H1 (cell line): ENCODE data around the gene PDE6B. TPM values are rescaled to one million over a fixed set of nuclear protein-coding genes. Genes with fewer than 3 reads are reported as not detected.

ENCODE experiments used
- CTCF ChIA-PET: fragments of 300-600 bp; sonication (Branson Sonifier 250); formaldehyde crosslinking; loops from one replicate; lab custom pipeline; 2021; ENCODE audit not compliant: partially characterized antibody; lab: Charles Lee
- POLR2A ChIA-PET: fragments of 300-600 bp; sonication (Branson Sonifier 250); formaldehyde crosslinking; loops from one replicate; lab custom pipeline; 2021; ENCODE audit warnings: inconsistent platforms; ENCODE audit not compliant: partially characterized antibody; lab: Charles Lee
- DNase-seq, 2 experiments: peaks; one replicate each; pipeline versions ENCODE4 v3.0.0 to v3.0.0-alpha.2; 2010 to 2022; ENCODE audit warnings: low spot score in 2 of 2, low read depth in 1 of 2, mixed read lengths in 1 of 2
- FAIRE-seq: peaks from 2 replicates; lab custom pipeline; 2011; peaks lifted over from hg19 to GRCh38; lab: Jason Lieb, UNC
- H2AFZ ChIP-seq: 2 replicates; pipeline ENCODE4 v1.8.1; 2012; ENCODE audit warnings: low read length, inconsistent platforms
- H2AK5ac ChIP-seq: 2 replicates; pipeline ENCODE4 v1.6.1; 2013; ENCODE audit warnings: low read depth, low read length
- H2BK120ac ChIP-seq: replicated peaks from 2 replicates; pipeline ENCODE3; 2013; ENCODE audit warnings: low read depth, low read length, inconsistent platforms
- H2BK12ac ChIP-seq: 2 replicates; pipeline ENCODE4 v1.6.1; 2013; ENCODE audit warnings: low read depth, low read length
- H2BK15ac ChIP-seq: 2 replicates; pipeline ENCODE4 v1.6.1; 2013; ENCODE audit warnings: low read length
- H2BK20ac ChIP-seq: 2 replicates; pipeline ENCODE4 v1.6.1; 2013; ENCODE audit warnings: low read length
- H2BK5ac ChIP-seq: 2 replicates; pipeline ENCODE4 v1.6.1; 2013; ENCODE audit warnings: low read depth, low read length
- H3K14ac ChIP-seq: 2 replicates; pipeline ENCODE4 v1.6.1; 2013; ENCODE audit warnings: inconsistent platforms; ENCODE audit not compliant: insufficient read length
- H3K18ac ChIP-seq: 2 replicates; pipeline ENCODE4 v1.6.1; 2013; ENCODE audit warnings: low read length; ENCODE audit errors: extremely low read depth
- H3K23ac ChIP-seq: 2 replicates; pipeline ENCODE4 v1.6.1; 2013; ENCODE audit warnings: inconsistent platforms; ENCODE audit not compliant: insufficient read length
- H3K23me2 ChIP-seq: 2 replicates; pipeline ENCODE4 v1.6.1; 2013; ENCODE audit warnings: low read depth, low read length
- H3K27ac ChIP-seq: 2 replicates; pipeline ENCODE4 v1.6.1; 2011; ENCODE audit warnings: low read depth, low read length, inconsistent platforms
- H3K27me3 ChIP-seq, 4 experiments: replicated peaks in 1 of 4; 1 replicate in 1 of 4; 2 replicates in 3 of 4; pipeline versions ENCODE4 v1.6.1 to v1.8.1; 2011 to 2013; ENCODE audit warnings: low read length in 3 of 4, mild to moderate bottlenecking in 3 of 4, inconsistent platforms in 2 of 4, mixed read lengths in 2 of 4, moderate library complexity in 1 of 4; ENCODE audit not compliant: control insufficient read depth in 3 of 4, insufficient read depth in 3 of 4; ENCODE audit errors: extremely low read depth in 1 of 4
- H3K36me3 ChIP-seq, 4 experiments: 2 replicates each; pipeline versions ENCODE4 v1.6.1 to v1.8.1; 2011 to 2013; ENCODE audit warnings: mild to moderate bottlenecking in 4 of 4, low read length in 3 of 4, moderate library complexity in 2 of 4, control low read depth in 1 of 4, inconsistent platforms in 1 of 4; ENCODE audit not compliant: insufficient read depth in 4 of 4, control insufficient read depth in 2 of 4
- H3K4ac ChIP-seq: replicated peaks from 2 replicates; pipeline ENCODE3; 2013; ENCODE audit warnings: low read length, low read depth, mixed read lengths, inconsistent platforms; ENCODE audit not compliant: insufficient read length
- H3K4me1 ChIP-seq, 4 experiments: replicated peaks in 1 of 4; 1 replicate in 1 of 4; 2 replicates in 3 of 4; pipeline versions ENCODE4 v1.6.1 to v1.8.1; 2011 to 2013; ENCODE audit warnings: low read length in 3 of 4, inconsistent platforms in 2 of 4, mixed read lengths in 1 of 4; ENCODE audit not compliant: insufficient read depth in 4 of 4, control insufficient read depth in 3 of 4
- H3K4me2 ChIP-seq, 2 experiments: 2 replicates each; pipeline versions ENCODE4 v1.6.1 to v1.8.1; 2011 to 2013; ENCODE audit warnings: low read depth in 2 of 2, low read length in 2 of 2, control low read depth in 1 of 2, inconsistent platforms in 1 of 2, mild to moderate bottlenecking in 1 of 2; ENCODE audit not compliant: insufficient read depth in 1 of 2
- H3K4me3 ChIP-seq, 4 experiments: fragments of 200-600, 300-600 bp in 1 of 4; sonication (generic), shearing (Covaris generic), sonication (Bioruptor Twin) in 1 of 4; 2 replicates each; pipeline versions ENCODE4 v1.5.1 to v1.8.1; 2011 to 2016; ENCODE audit warnings: low read length in 4 of 4, low read depth in 3 of 4, control low read depth in 2 of 4, inconsistent platforms in 2 of 4, mild to moderate bottlenecking in 2 of 4, mixed read lengths in 1 of 4, moderate library complexity in 1 of 4; ENCODE audit not compliant: insufficient read depth in 2 of 4; ENCODE audit errors: extremely low read depth in 1 of 4
- H3K56ac ChIP-seq: replicated peaks from 2 replicates; pipeline ENCODE3; 2013; ENCODE audit warnings: low read depth, mild to moderate bottlenecking, mixed read lengths, low read length, inconsistent platforms; ENCODE audit not compliant: insufficient read length
- H3K79me1 ChIP-seq: 2 replicates; pipeline ENCODE4 v1.6.1; 2013; ENCODE audit warnings: low read depth, low read length, control low read depth
- H3K79me2 ChIP-seq, 2 experiments: 2 replicates each; pipeline versions ENCODE4 v1.6.1 to v1.8.1; 2012 to 2013; ENCODE audit warnings: low read length in 2 of 2, mild to moderate bottlenecking in 2 of 2, inconsistent platforms in 1 of 2; ENCODE audit not compliant: insufficient read depth in 2 of 2, control insufficient read depth in 1 of 2
- H3K9ac ChIP-seq, 4 experiments: replicated peaks in 1 of 4; 1 replicate in 1 of 4; 2 replicates in 3 of 4; pipeline versions ENCODE4 v1.6.1 to v1.8.1; 2011 to 2013; ENCODE audit warnings: low read depth in 3 of 4, low read length in 3 of 4, control low read depth in 2 of 4, mild to moderate bottlenecking in 2 of 4, moderate library complexity in 2 of 4, inconsistent platforms in 1 of 4; ENCODE audit errors: extremely low read depth in 1 of 4
- H3K9me3 ChIP-seq, 2 experiments: 2 replicates each; pipeline versions ENCODE4 v1.6.1 to v1.8.1; 2012 to 2013; ENCODE audit warnings: mild to moderate bottlenecking in 2 of 2, moderate library complexity in 2 of 2, control low read depth in 1 of 2, inconsistent platforms in 1 of 2, low read depth in 1 of 2, low read length in 1 of 2, mixed read lengths in 1 of 2; ENCODE audit not compliant: insufficient read depth in 2 of 2
- H4K20me1 ChIP-seq, 2 experiments: replicated peaks in 1 of 2; 2 replicates each; pipeline versions ENCODE3 to v1.8.1; 2011 to 2013; ENCODE audit warnings: inconsistent platforms in 2 of 2, low read length in 2 of 2, mild to moderate bottlenecking in 1 of 2; ENCODE audit not compliant: insufficient read depth in 2 of 2, control insufficient read depth in 1 of 2
- H4K5ac ChIP-seq: 2 replicates; pipeline ENCODE4 v1.6.1; 2013; ENCODE audit warnings: low read length, low read depth, mixed read lengths, inconsistent platforms; ENCODE audit not compliant: insufficient read length
- H4K8ac ChIP-seq: 2 replicates; pipeline ENCODE4 v1.8.0; 2013; ENCODE audit warnings: mild to moderate bottlenecking, moderate library complexity, low read length, inconsistent platforms; ENCODE audit not compliant: insufficient read depth; ENCODE audit errors: extremely low read depth
- H4K91ac ChIP-seq: replicated peaks from 2 replicates; pipeline ENCODE3; 2013; ENCODE audit warnings: low read length, mixed read lengths, inconsistent platforms; ENCODE audit not compliant: insufficient read length
- BACH1 ChIP-seq: IDR thresholded peaks from 2 replicates; pipeline ENCODE4 v1.6.1; 2012; ENCODE audit warnings: low read length, improper control_type of control experiment
- BRCA1 ChIP-seq: IDR thresholded peaks from 2 replicates; pipeline ENCODE4 v1.6.1; 2012; ENCODE audit warnings: low read depth, low read length, improper control_type of control experiment
- CBX5 ChIP-seq: fragments of 300-800, 300-1000 bp; sonication (generic); IDR thresholded peaks from 2 replicates; pipeline ENCODE4 v1.7.1; 2016; ENCODE audit warnings: antibody characterized with exemption, low read length, low read depth
- JUN ChIP-seq: IDR thresholded peaks from 2 replicates; pipeline ENCODE4 v1.6.1; 2011; ENCODE audit warnings: low read depth, mild to moderate bottlenecking, improper control_type of control experiment, low read length
- KDM4A ChIP-seq: IDR thresholded peaks from one replicate; pipeline ENCODE4 v1.7.1; 2012; ENCODE audit warnings: low read depth, mild to moderate bottlenecking, moderate library complexity, low read length, inconsistent platforms; ENCODE audit not compliant: severe bottlenecking
- NRF1 ChIP-seq: IDR thresholded peaks from 2 replicates; pipeline ENCODE4 v1.6.1; 2011; ENCODE audit warnings: mild to moderate bottlenecking, low read depth, low read length, improper control_type of control experiment
- RFX5 ChIP-seq: IDR thresholded peaks from 2 replicates; pipeline ENCODE4 v1.6.1; 2011; ENCODE audit warnings: low read depth, low read length, improper control_type of control experiment, borderline replicate concordance
- SP1 ChIP-seq: IDR thresholded peaks from 2 replicates; pipeline ENCODE4 v1.6.1; 2011; ENCODE audit warnings: low read depth, low read length
- TCF12 ChIP-seq: IDR thresholded peaks from 2 replicates; pipeline ENCODE4 v1.6.1; 2011; ENCODE audit warnings: low read depth, mild to moderate bottlenecking, low read length
- WGBS, 2 experiments: shearing (Covaris generic) in 1 of 2; methylation state at CpG; one replicate each; pipeline versions ENCODE4 v1.1.6 to v1.1.7; 2013 to 2015; ENCODE audit warnings: low lambda C conversion rate in 2 of 2, mixed read lengths in 2 of 2, inconsistent platforms in 1 of 2, low coverage in 1 of 2, missing lambda C conversion rate in 1 of 2; ENCODE audit not compliant: insufficient replicate concordance in 2 of 2, insufficient coverage in 1 of 2, insufficient read length in 1 of 2; ENCODE audit errors: extremely low coverage in 1 of 2, missing lambda C conversion rate in 1 of 2; 5-methylcytosine and 5-hydroxymethylcytosine counted together
- polyA plus RNA-seq, 7 experiments: library from polyadenylated mRNA; depleted of rRNA in 3 of 7; stranded (reverse) in 5 of 7; unstranded in 2 of 7; fragments of >200 nt in 5 of 7; fragments of 200-250 nt in 2 of 7; gene quantifications; 1 replicate in 5 of 7; 2 replicates in 1 of 7; 4 replicates in 1 of 7; pipeline versions ENCODE4 v1.2.1 to v1.2.3, GENCODE V29; 2011 to 2013; ENCODE audit warnings: missing spikeins in 2 of 7, mixed read lengths in 2 of 7
- total RNA-seq: library from RNA; stranded (reverse); fragmentation: NEBNext Ultra II Directional; extraction: Animal tissue kit (Norgen Biotek cat#: 25700); gene quantifications from 2 replicates; pipeline ENCODE4 v1.2.1, GENCODE V29; 2021
- TF ChIP-seq, protein P1 (sequence below): IDR thresholded peaks from 2 replicates; pipeline ENCODE4 v1.6.1; 2011; ENCODE audit warnings: low read depth, mild to moderate bottlenecking, low read length; ENCODE audit not compliant: insufficient read depth

Gene PDE6B
- total and polyA plus RNA-seq, 2 of the 8 experiments (the other 6 are each of a cell fraction or from before 2014, with no cell fraction given), result 4.1 to 8.4 TPM

GRCh38 chr4:601612-602558 lies 23.5 kb upstream of the PDE6B start:
- H3K14ac ChIP-seq, result no peak overlapping the region
- FAIRE-seq (no peak), DNase-seq (no peak)
- H4K8ac ChIP-seq, result no peak overlapping the region
- no peak overlapping the region for H3K4me3 ChIP-seq
- H3K27ac ChIP-seq, result no peak overlapping the region
- H3K36me3 ChIP-seq, result no peaks in the 10 kb centered on the region
- 85% methylated on average over 21 of the region's 24 CpGs; no CpG with 5 or more reads in 1 of the 2 experiments for WGBS, 2 experiments
- CTCF ChIA-PET, result interaction anchor here (0.6 to 2.9 kb wide), 26 partner anchors 8 to 165 kb away, joined by 3 to 22 read pairs (median 4); partner anchors contain the start of genes ATP5ME and MYL5
- no peak overlapping the region for H3K56ac ChIP-seq
- no peaks in the 10 kb centered on the region for H3K79me2 ChIP-seq
- no peaks in the 10 kb centered on the region for H3K9me3 ChIP-seq
- H3K23ac ChIP-seq, result no peak overlapping the region
- no peak overlapping the region for H2BK20ac ChIP-seq
- no peak overlapping the region for H2AK5ac ChIP-seq
- H2BK15ac ChIP-seq, result no peak overlapping the region
- no peak overlapping the region for H4K91ac ChIP-seq
- TF ChIP-seq BACH1 (no peak), JUN (no peak), NRF1 (no peak), KDM4A (no peak), CBX5 (no peak), SP1 (no peak), RFX5 (no peak), BRCA1 (no peak), TCF12 (no peak)
- TF ChIP-seq, protein P1, sequence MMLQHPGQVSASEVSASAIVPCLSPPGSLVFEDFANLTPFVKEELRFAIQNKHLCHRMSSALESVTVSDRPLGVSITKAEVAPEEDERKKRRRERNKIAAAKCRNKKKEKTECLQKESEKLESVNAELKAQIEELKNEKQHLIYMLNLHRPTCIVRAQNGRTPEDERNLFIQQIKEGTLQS, result no peak
- TF ChIP-seq, all 59 proteins: peak for 0
- Histone ChIP-seq H3K23me2 (no peaks in the 10 kb centered on the region), H3K4me2 (no peak overlapping the region), H2BK12ac (no peak overlapping the region), H4K5ac (no peak overlapping the region), H3K4ac (no peak overlapping the region), H2AFZ (no peak overlapping the region), H2BK5ac (no peak overlapping the region), H3K79me1 (no peaks in the 10 kb centered on the region), H3K18ac (no peak overlapping the region), H3K4me1 (no peaks in the 10 kb centered on the region; a peak in 1 of 7 replicates), H3K27me3 (no peaks in the 10 kb centered on the region), H4K20me1 (no peaks in the 10 kb centered on the region), H2BK120ac (no peak overlapping the region), H3K9ac (no peak overlapping the region)
- POLR2A ChIA-PET, result interaction anchor here (0.8 to 1.7 kb wide), 5 partner anchors 24 to 128 kb away, joined by 3 to 13 read pairs (median 6); partner anchors contain the start of genes ATP5ME and MYL5
